Gastrocnemius medialis (tissue), 4 donors: ENCODE measurements around the gene LARGE1. TPM values are rescaled to one million over a fixed set of nuclear protein-coding genes. Genes with fewer than 3 reads are reported as not detected.

Source experiments
- ATAC-seq, 2 donors: fragments of 150-250 bp; one replicate each; pipeline ENCODE4 v1.9.1; 2016
- DNase-seq, 2 donors: peaks; one replicate each; pipeline ENCODE4 v3.0.0-alpha.2; 2019
- H3K27ac ChIP-seq, 4 donors: fragments of 200-600 bp; sonication (generic); 1 replicate in 1 of 4; 2 replicates in 3 of 4; pipeline ENCODE4 v1.5.1; 2016 to 2018; ENCODE audit warnings: mild to moderate bottlenecking in 2 of 4, moderate library complexity in 1 of 4
- H3K27me3 ChIP-seq, 3 donors: fragments of 200-600 bp; sonication (generic) in 2 of 3; 1 replicate in 1 of 3; 2 replicates in 2 of 3; pipeline versions ENCODE4 v1.5.1 to v1.6.0; 2016 to 2019; ENCODE audit warnings: mild to moderate bottlenecking in 1 of 3, moderate library complexity in 1 of 3
- H3K36me3 ChIP-seq, 2 donors: fragments of 200-600 bp; sonication (generic) in 1 of 2; one replicate each; pipeline ENCODE4 v1.5.1; 2017 to 2018
- H3K4me1 ChIP-seq, 2 donors: fragments of 200-600 bp; sonication (generic) in 1 of 2; one replicate each; pipeline ENCODE4 v1.5.1; 2016 to 2017; ENCODE audit warnings: mild to moderate bottlenecking in 2 of 2
- H3K4me3 ChIP-seq, 4 donors: fragments of 200-600 bp; sonication (generic) in 3 of 4; 1 replicate in 1 of 4; 2 replicates in 3 of 4; pipeline ENCODE4 v1.5.1; 2016 to 2019; ENCODE audit warnings: mild to moderate bottlenecking in 2 of 4
- H3K9me3 ChIP-seq, 3 donors: fragments of 200-600 bp; sonication (generic) in 2 of 3; 1 replicate in 1 of 3; 2 replicates in 2 of 3; pipeline ENCODE4 v1.5.1; 2016 to 2019
- CTCF ChIP-seq, 5 experiments: fragments of 450-650 bp in 3 of 5; fragments of 200-600 bp in 2 of 5; sonication (generic) in 2 of 5; IDR thresholded peaks in 4 of 5; conservative IDR thresholded peaks in 1 of 5; 1 replicate in 4 of 5; 2 replicates in 1 of 5; pipeline ENCODE4 v1.5.1; 2016 to 2019; ENCODE audit warnings: antibody characterized with exemption in 5 of 5, mild to moderate bottlenecking in 3 of 5, moderate library complexity in 3 of 5
- POLR2A ChIP-seq, 2 donors: fragments of 450-650 bp; IDR thresholded peaks; one replicate each; pipeline ENCODE4 v1.6.1; 2017; ENCODE audit warnings: antibody characterized with exemption in 2 of 2, mild to moderate bottlenecking in 2 of 2, moderate library complexity in 2 of 2
- in situ Hi-C, 4 donors: fragments of 200-750 bp; cut with MboI; loops; one replicate each; pipeline versions ENCODE4 v1.15.0 to v1.8.0; 2017; ENCODE audit warnings: low sequenced_read_pairs in 4 of 4
- intact Hi-C: fragments of 100-400 bp; cut with DNase I; formaldehyde crosslinking; loops from one replicate; pipeline ENCODE4 v1.15.1; 2023; ENCODE audit warnings: low total_unique reads
- total RNA-seq, 4 donors: library from RNA; depleted of rRNA; stranded (reverse); fragments of >200 nt; gene quantifications; one replicate each; pipeline versions ENCODE4 v1.1.0 to v1.2.3, GENCODE V29; 2016

The LARGE1 gene
- total RNA-seq, 4 donors from 2014 or later, result 48.5 to 91.0 (median 68.4) TPM

- no peaks in the 10 kb centered on the region for H3K27me3 ChIP-seq
- no peaks in the 10 kb centered on the region for H3K9me3 ChIP-seq
- TF ChIP-seq POLR2A (IDR thresholded peaks at IDR 0.05) (no peak), CTCF (IDR thresholded peaks at IDR 0.05 in 4 of 5, conservative IDR thresholded peaks at IDR 0.05 in 1 of 5) (no peak)
- ATAC-seq (peak; percentile 46 to 83), DNase-seq (peak in 1 of 2 donors; percentile 47)
- H3K4me1 ChIP-seq, result peaks cover 7 to 18% of the 10 kb centered on the region in 2 donors
- no peak overlapping the region for H3K4me3 ChIP-seq
- no peaks in the 10 kb centered on the region for H3K36me3 ChIP-seq
- intact Hi-C loops (no loop called here), in situ Hi-C loops (no loop called here)
- H3K27ac ChIP-seq, result peak overlapping the region in 1 of 4 donors; percentile 19
These were observed 162.3 kb downstream of the LARGE1 start for GRCh38 chr22:33757802-33758483.

DNA sequence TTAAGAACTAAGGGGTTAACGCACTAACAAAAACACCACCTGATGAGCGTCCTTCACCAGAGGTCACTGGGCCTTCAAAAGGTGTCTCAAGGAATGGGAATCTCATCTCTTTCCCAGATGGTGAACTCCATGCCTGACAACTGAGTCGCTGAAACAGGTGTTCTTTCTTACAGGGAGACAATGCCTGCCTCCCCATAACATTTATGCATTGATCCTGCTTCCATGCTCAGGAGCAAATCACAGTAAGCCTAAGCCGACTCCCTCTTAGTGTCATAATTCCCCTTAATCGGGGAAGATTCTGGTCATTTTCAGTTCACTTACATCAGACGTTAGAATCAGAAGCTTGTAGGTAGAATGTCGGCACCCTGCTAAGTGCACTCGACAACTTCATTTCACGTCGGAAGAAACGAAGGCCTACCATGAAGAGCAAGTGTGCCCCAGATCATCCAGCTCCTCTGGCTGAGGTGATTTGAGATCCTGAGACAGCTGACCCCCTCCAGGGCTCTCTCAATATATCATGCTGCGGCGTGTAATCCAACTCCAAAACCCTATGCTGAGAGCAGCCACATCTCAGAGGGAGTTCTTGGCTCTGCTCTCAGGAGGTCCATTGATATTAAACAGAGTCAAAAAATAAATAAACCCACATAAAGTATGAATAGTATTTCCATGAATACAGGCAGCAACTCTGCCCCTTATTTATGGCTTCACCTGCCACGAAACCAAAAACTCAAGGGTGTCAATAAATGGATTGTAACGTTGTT is 163.1 kb downstream of the LARGE1 start:
- Histone ChIP-seq H3K27ac (peak overlapping the region in 1 of 4 donors; percentile 19), H3K4me1 (peaks cover 7 to 18% of the 10 kb centered on the region in 2 donors), H3K4me3 (no peak overlapping the region), H3K27me3 (no peaks in the 10 kb centered on the region), H3K36me3 (no peaks in the 10 kb centered on the region), H3K9me3 (no peaks in the 10 kb centered on the region)
- peak in 1 of 2 donors; percentile 42 for ATAC-seq
- in situ Hi-C loops, result no loop called here
- DNase-seq, result no peak
- TF ChIP-seq POLR2A (IDR thresholded peaks at IDR 0.05) (no peak), CTCF (IDR thresholded peaks at IDR 0.05 in 4 of 5, conservative IDR thresholded peaks at IDR 0.05 in 1 of 5) (no peak)
- intact Hi-C loops, result no loop called here

- H3K36me3 ChIP-seq, result no peaks in the 10 kb centered on the region
- in situ Hi-C loops (no loop called here), intact Hi-C loops (no loop called here)
- no peaks in the 10 kb centered on the region for H3K27me3 ChIP-seq
- H3K4me1 ChIP-seq, result peaks cover 7 to 18% of the 10 kb centered on the region in 2 donors
- H3K4me3 ChIP-seq, result no peak overlapping the region
- H3K9me3 ChIP-seq, result no peaks in the 10 kb centered on the region
- TF ChIP-seq POLR2A (IDR thresholded peaks at IDR 0.05), result no peak
- no peak for TF ChIP-seq CTCF (IDR thresholded peaks at IDR 0.05 in 4 of 5, conservative IDR thresholded peaks at IDR 0.05 in 1 of 5)
- no peak for DNase-seq
- ATAC-seq, result no peak
- H3K27ac ChIP-seq, result no peak overlapping the region
These were observed 163.7 kb downstream of the LARGE1 start for GRCh38 chr22:33756508-33756949.

- TF ChIP-seq CTCF (IDR thresholded peaks at IDR 0.05 in 4 of 5, conservative IDR thresholded peaks at IDR 0.05 in 1 of 5) (no peak), POLR2A (IDR thresholded peaks at IDR 0.05) (no peak)
These were observed 171.6 kb downstream of the LARGE1 start for GRCh38 chr22:33748714-33749113.

More at GRCh38 chr22:33748714-33749113, 171.6 kb downstream of the LARGE1 start:
- H3K27me3 ChIP-seq, result no peaks in the 10 kb centered on the region
- DNase-seq, result no peak
- intact Hi-C loops (no loop called here), in situ Hi-C loops (no loop called here)
- no peak overlapping the region for H3K4me3 ChIP-seq
- no peak for ATAC-seq
- no peak overlapping the region for H3K27ac ChIP-seq
- H3K4me1 ChIP-seq, result peaks cover 2 to 4% of the 10 kb centered on the region in 2 donors
- H3K36me3 ChIP-seq, result no peaks in the 10 kb centered on the region
- no peaks in the 10 kb centered on the region for H3K9me3 ChIP-seq
